Stimulated activated CD8-positive, alpha-beta memory T cell treated with anti-CD3 and anti-CD28 coated beads, Interleukin-4, amount 100 ng/mL, for 1 hour (primary cell): Measurements from ENCODE around the gene FGF19.

Source experiments
- DNase-seq, 2 donors: peaks; one replicate each; pipeline ENCODE4 v3.0.0-alpha.2; 2020; ENCODE audit warnings: low read depth in 2 of 2, low spot score in 1 of 2

The FGF19 gene

GRCh38 chr11:69718147-69718546 lies 14.3 kb upstream of the FGF19 start:
- no peak for DNase-seq

- no peak for DNase-seq
Measured at GRCh38 chr11:69716891-69717747, 13.3 kb upstream of the FGF19 start.

DNA sequence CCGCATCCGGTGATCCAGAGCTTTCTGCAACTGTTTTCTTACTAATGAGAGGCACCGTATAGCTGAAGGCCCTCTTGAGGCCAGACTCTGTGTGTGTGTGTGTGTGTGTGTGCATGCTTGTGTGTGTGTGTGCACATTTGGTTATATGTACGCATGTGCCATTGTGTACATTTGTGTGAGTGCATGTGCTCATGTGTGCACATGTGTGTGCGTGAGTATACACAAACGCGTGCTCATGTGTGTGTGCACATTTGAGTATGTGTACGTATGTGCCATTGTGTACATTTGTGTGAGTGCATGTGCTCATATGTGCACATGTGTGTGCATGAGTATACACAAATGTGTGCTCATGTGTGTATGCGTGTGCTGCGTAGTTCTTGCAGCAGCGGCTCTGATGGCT lies 12.3 kb upstream of the FGF19 start:
- DNase-seq = no peak

GRCh38 chr11:69715446-69715845 lies 11.6 kb upstream of the FGF19 start:
- DNase-seq = no peak

GRCh38 chr11:69711822-69712801 lies 8.3 kb upstream of the FGF19 start:
- no peak for DNase-seq

DNA sequence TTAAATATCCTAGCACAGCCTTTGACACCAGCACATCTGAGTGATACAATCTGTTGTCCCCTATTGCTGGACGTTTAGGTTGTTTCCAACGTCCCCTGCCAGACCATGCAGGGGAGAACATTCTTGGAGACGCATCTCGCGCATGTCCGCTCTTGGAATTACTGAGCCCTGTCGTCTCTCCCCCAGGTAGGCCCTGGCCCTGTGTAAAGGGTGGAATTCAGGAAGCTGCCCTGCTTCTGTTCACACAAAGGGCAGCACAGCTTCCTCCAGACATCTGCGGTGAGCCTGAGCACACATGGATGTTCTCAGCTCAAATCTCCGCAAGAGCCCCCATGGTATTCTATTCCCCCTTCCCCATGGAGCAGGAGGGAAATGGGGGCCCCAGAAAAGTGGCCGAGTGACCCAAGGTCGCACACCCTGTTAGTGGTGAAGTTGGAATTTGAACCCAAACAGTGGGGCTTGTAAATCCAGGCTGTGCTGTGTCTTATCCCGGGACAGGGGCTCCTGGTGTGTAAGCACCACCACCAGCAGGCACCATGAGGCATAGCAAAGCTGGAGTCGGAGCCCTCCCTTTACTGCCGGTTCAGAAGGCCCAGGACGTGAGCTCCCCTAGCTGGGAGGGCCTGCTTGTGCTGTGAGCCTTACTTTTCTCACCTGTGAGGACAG lies 5.0 kb upstream of the FGF19 start:
- DNase-seq = no peak

DNA sequence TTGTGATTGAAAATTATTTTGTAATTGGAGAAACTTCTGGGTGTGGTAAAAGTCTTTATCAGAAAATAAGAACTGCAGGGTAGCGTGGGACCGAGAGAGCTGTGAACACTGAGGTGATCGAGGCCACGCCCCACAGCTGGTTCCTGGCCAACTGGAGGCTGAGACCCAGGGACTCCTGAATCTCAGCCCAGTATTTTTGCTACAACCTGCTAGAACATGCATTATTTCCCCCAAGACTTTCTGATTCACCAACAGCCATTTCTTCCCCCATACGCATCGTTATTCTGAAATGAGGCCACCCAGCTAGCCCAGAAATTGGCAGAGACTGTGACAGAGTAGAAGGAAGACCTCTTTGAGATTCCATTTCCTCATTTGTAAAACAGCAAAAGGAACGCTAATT lies 3.4 kb upstream of the FGF19 start:
- DNase-seq = no peak

DNA sequence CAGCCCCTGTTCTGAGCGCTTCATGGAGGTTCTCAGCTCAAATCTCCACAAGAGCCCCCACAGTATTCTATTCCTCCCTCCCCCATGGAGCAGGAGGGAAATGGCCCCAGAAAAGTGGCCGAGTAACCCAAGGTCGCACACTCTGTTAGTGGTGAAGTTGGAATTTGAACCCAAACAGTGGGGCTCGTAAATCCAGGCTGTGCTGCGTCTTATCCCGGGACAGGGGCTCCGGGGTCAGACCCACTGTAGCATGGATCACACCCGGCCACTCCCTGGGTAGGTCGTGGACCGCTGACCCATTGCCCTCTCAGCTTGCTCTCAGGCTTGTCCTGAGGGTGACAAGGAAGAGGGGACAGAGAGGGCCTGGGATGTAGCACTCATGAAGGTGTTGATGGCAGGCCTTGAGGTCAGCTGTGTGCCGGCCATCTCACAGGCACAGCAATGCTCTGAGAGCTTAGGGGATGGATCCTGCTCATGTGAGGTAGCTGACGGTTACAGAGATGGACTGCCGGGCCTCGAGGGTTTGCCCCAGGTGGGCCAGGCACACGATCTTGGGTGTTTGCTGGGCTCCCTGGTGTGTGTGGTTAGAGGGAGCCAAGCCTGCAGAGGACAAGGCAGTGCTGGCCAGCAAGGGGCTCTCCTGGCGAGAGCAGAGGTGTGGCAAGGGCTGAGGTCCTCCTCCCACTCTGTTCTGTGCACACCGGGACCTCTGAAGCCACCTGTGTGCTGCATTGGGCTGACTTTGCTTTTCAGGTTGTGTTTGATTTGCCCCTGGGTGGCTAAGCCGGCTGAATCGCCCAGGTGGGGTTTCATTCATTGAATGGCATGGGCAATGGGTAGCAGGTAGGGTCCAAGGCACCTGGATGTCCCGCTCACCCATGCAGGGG lies 2.3 kb upstream of the FGF19 start:
- no peak for DNase-seq

DNA sequence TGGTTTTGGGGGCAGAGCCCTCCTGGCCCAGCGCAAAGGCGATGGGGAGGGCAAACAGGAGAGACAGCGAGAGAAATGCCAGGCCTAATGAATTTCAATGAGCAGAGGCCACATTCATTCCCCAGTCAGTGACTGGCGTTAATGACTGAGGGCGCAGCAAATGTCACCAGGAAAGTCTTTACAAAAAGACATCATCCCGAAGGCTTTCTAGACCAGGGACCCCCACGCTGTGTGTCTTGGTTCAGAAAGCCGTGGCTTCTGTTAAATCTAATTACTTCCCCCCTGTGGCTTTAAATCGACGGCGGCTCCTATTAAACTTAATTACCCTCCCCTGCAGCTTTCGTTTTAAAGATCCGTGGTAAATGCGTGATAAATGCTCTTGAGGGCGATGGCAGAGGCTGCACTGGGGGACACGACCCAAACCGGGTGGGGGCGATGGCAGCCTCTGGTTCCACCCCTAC lies 1.6 kb upstream of the FGF19 start:
- DNase-seq = no peak

DNA sequence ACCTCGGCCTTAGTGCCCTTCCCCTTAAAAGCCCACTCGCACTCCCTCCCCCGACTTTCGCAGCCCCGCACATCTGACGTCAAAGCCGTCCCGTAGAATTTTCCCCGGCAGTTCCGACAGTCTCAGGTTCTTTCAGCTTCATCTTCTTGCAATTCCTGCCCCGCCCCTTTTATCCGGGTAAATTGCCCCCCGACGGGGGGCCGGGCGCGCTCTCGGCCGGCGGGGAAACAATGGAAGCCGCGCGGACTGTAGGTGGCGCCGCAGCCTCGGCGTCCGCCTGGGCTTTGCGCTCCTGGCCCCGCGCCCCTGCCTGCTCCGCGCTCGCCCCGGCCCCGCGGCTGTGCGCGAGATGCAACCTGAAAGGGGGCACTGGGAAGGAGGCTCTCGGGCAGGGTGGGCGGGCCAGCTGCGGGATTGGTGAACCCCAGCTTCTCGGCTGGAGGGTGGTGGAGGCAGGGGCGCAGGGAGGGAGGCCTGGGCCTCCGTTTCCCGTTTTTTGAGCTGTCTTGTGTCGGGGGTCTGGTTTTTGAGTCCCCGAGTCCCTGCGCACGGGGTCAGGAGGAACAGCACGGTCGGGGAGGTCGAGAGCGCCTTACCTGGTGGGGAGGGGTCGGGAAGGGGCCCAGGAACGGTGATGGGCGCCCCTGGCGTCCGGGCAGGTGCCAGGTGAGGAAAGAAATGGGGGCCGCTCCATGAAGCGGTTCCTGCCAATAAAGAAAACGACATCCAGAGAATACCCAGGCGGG lies 859 bp upstream of the FGF19 start:
- DNase-seq = no peak

GRCh38 chr11:69703453-69703767 lies 412 bp downstream of the FGF19 start:
- no peak for DNase-seq

- DNase-seq = no peak
Measured at GRCh38 chr11:69702769-69703452, 911 bp downstream of the FGF19 start.

GRCh38 chr11:69702239-69702691 lies 1.6 kb downstream of the FGF19 start:
- DNase-seq = no peak

GRCh38 chr11:69700278-69701140 lies 3.3 kb downstream of the FGF19 start:
- DNase-seq = no peak

DNA sequence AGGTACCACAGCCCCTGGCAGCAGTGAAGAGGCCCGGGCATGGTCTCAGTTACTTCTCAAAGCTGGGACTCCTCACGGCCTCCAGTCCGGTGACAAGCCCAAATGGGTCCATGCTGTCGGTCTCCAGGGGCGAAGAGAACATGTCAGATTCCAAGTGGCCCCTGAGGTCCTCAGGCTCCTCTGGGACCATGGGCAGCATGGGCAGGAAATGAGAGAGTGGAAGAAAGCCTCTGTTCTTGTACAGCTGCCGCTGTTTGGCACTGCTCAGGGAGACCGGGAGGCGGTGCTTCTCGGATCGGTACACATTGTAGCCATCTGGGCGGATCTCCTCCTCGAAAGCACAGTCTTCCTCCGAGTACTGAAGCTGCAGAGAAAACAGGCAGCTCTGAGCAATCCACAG lies 4.6 kb downstream of the FGF19 start:
- no peak for DNase-seq

DNA sequence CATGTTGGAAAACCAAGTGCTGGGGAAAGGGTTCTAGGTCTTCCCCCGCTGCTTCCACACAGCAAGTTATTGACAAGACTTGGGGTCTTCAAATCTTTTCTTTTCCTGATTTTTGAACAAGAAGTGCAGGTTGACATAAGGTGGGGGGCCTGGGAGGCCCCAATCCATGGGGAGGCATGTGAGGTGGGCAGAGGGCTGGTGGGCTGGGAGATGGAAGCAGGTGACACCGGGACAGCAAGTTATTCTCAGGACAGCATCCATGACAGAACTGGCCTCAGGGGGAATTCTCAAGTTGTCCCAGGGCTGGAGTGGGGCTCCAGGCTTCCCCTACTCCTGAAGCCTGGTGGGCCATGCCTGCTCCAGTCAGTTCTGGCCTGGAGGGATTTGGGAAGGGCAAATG lies 5.5 kb downstream of the FGF19 start:
- DNase-seq = no peak

GRCh38 chr11:69697861-69698260 lies 6.0 kb downstream of the FGF19 start:
- no peak for DNase-seq

DNA sequence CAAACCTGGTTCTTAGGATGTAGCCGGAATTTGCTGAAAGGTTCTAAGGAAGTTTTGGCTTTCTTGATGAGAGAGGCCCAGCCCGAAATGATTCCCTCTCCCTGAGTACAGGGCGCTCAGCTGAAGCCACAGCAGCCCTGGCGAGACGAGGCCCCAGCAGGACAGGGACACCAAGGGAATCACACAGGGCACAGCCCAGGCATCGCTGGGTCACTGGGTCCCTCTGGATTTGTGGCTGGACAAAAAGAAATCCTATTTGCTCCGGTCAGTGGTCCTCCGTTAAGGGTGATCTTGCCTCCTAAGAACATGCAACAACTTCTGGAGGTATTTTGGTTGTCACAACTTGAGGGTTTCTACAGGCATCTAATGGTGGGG lies 6.4 kb downstream of the FGF19 start:
- no peak for DNase-seq
